GM19455 (cell line): ENCODE data around the gene VAX1.
"Not testable (repeated sequence)": the region's sequence is repeated elsewhere in the genome, so short reads cannot be mapped to it uniquely, and the experiment has no call there.

Experiments
- ATAC-seq: cut with Tn5 transposase; IDR thresholded peaks from one replicate; pipeline ENCODE4 v1.9.1; 2021; ENCODE audit not compliant: unreplicated experiment

Gene VAX1

GRCh38 chr10:117084421-117085246, 53.4 kb downstream of the VAX1 start:
- ATAC-seq = not testable (repeated sequence)
